Pancreas (tissue), 10 donors: ENCODE data around the gene CFAP44. TPM values are rescaled to one million over a fixed set of nuclear protein-coding genes. Genes with fewer than 3 reads are reported as not detected.

Experiments used
- ATAC-seq, 4 donors: fragments of 200-7000 bp; cut with Tn5 transposase; one replicate each; pipeline versions ENCODE4 v1.8.0 to v1.9.1; 2020; ENCODE audit warnings: mild to moderate bottlenecking in 4 of 4, moderate library complexity in 4 of 4
- DNase-seq, 6 donors: peaks; one replicate each; pipeline ENCODE4 v3.0.0-alpha.2; 2020
- FAIRE-seq: peaks from 2 replicates; lab custom pipeline; 2012; peaks lifted over from hg19 to GRCh38; lab: Jason Lieb, UNC
- H3K27ac ChIP-seq, 4 donors: fragments of 200-600 bp; sonication (generic); 1 replicate in 3 of 4; 2 replicates in 1 of 4; pipeline versions ENCODE4 v1.5.0 to v1.8.0; 2020
- H3K27me3 ChIP-seq, 4 donors: fragments of 200-600 bp; one replicate each; pipeline ENCODE4 v1.8.0; 2021
- H3K36me3 ChIP-seq, 3 donors: fragments of 200-600 bp; sonication (generic) in 1 of 3; one replicate each; pipeline versions ENCODE4 v1.5.0 to v1.8.0; 2020 to 2021
- H3K4me1 ChIP-seq, 3 donors: fragments of 200-600 bp; one replicate each; pipeline ENCODE4 v1.8.0; 2021
- H3K4me3 ChIP-seq, 4 donors: fragments of 200-600 bp; sonication (generic) in 2 of 4; one replicate each; pipeline versions ENCODE4 v1.5.0 to v1.8.0; 2020 to 2021
- H3K9me3 ChIP-seq, 4 donors: fragments of 200-600 bp; one replicate each; pipeline ENCODE4 v1.8.0; 2021
- WGBS, 2 donors: extraction: QIAGEN DNeasy Blood & Tissue Kit; methylation state at CpG; one replicate each; pipeline ENCODE4 v1.1.7; 2013; 5-methylcytosine and 5-hydroxymethylcytosine counted together
- intact Hi-C, 3 donors: fragments of 100-400 bp; cut with DNase I; formaldehyde crosslinking; loops; one replicate each; pipeline versions ENCODE4 v1.11.1 to v1.14.2; 2022
- microRNA-seq, 2 donors: library from miRNA; unstranded; fragments of <30 nt; microRNA quantifications; one replicate each; pipeline versions ENCODE4 to v1.1.0, GENCODE V29; 2019 to 2020
- polyA plus RNA-seq, 2 donors: library from polyadenylated mRNA; stranded (reverse); fragments of 200-250 nt; gene quantifications; one replicate each; pipeline ENCODE4 v1.2.3, GENCODE V29; 2013
- total RNA-seq, 6 donors: library from RNA; stranded (reverse); fragmentation: NEBNext Ultra II Directional in 4 of 6; extraction: Animal tissue kit (Norgen Biotek cat#: 25700) in 4 of 6; gene quantifications; one replicate each; pipeline versions ENCODE4 v1.2.1 to v1.2.4, GENCODE V29; 2021 to 2023
- TF ChIP-seq, protein P1 (sequence below), 4 donors: fragments of 200-600 bp; sonication (generic) in 3 of 4; IDR thresholded peaks; one replicate each; pipeline versions ENCODE4 v1.5.0 to v1.8.0; 2021; ENCODE audit warnings: antibody characterized with exemption in 4 of 4
- donor health status: healthy with polysubstance abuse.
- donor health status: DM: no; HTN: no; CAD: no; lungs with moderate emphysema.
- donor health status: DM: no; HTN: no; CAD: no.
- donor health status: control.
- donor health status: control.
- donor health status: Bipolar disorder and iron deficiency.
- donor health status: DM: yes; HTN: yes; CAD: no.
- donor health status: DM: no; HTN: no; CAD: no.
- donor health status: DM: no; HTN: no; CAD: no.
- donor health status: DM: yes; HTN: yes; CAD: no.

CFAP44 gene
- total and polyA plus RNA-seq, 8 donors: 3.0 to 15.4 (median 6.1) TPM

GRCh38 chr3:113423699-113424098, 17.6 kb downstream of the CFAP44 start:
- ATAC-seq (no peak), DNase-seq (no peak), FAIRE-seq (no peak)
- H3K27ac ChIP-seq: no peak overlapping the region
- H3K36me3 ChIP-seq: peaks cover 0 to 8% (median 0%) of the 10 kb centered on the region in 3 donors
- H3K27me3 ChIP-seq: no peaks in the 10 kb centered on the region
- H3K4me1 ChIP-seq: no peaks in the 10 kb centered on the region
- no peak overlapping the region for H3K4me3 ChIP-seq
- intact Hi-C loops: no loop called here
- no peaks in the 10 kb centered on the region for H3K9me3 ChIP-seq
- 82 to 88% methylated on average over 4 of the region's 4 CpGs for WGBS, 2 donors
- TF ChIP-seq, protein P1, sequence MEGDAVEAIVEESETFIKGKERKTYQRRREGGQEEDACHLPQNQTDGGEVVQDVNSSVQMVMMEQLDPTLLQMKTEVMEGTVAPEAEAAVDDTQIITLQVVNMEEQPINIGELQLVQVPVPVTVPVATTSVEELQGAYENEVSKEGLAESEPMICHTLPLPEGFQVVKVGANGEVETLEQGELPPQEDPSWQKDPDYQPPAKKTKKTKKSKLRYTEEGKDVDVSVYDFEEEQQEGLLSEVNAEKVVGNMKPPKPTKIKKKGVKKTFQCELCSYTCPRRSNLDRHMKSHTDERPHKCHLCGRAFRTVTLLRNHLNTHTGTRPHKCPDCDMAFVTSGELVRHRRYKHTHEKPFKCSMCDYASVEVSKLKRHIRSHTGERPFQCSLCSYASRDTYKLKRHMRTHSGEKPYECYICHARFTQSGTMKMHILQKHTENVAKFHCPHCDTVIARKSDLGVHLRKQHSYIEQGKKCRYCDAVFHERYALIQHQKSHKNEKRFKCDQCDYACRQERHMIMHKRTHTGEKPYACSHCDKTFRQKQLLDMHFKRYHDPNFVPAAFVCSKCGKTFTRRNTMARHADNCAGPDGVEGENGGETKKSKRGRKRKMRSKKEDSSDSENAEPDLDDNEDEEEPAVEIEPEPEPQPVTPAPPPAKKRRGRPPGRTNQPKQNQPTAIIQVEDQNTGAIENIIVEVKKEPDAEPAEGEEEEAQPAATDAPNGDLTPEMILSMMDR (IDR thresholded peaks at IDR 0.05): no peak

DNA sequence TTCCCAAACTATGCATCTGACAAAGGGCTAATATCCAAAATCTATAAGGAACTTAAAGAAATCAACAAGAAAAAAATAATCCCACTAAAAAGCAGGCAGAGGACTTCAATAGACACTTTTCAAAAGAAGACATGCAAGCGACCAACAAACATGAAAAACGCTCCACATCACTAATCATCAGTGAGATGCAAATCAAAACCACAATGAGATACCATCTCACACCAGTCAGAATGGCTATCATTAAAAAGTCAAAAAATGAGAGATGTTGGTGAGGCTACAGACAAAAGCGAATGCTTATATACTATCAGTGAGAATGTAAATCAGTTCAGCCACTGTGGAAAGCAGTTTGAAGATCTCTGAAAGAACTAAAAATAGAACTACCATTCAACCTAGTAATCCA, 20.2 kb downstream of the CFAP44 start:
- no peaks in the 10 kb centered on the region for H3K9me3 ChIP-seq
- 95 to 96% methylated on average over 3 of the region's 3 CpGs for WGBS, 2 donors
- TF ChIP-seq, protein P1 (IDR thresholded peaks at IDR 0.05): no peak
- FAIRE-seq (no peak), DNase-seq (no peak), ATAC-seq (no peak)
- H3K27me3 ChIP-seq: no peaks in the 10 kb centered on the region
- intact Hi-C loops: no loop called here
- peaks cover 0 to 2% (median 0%) of the 10 kb centered on the region in 3 donors for H3K36me3 ChIP-seq
- H3K4me1 ChIP-seq: no peaks in the 10 kb centered on the region
- H3K27ac ChIP-seq: no peak overlapping the region
- H3K4me3 ChIP-seq: no peak overlapping the region

GRCh38 chr3:113409676-113410075, 31.6 kb downstream of the CFAP44 start:
- ATAC-seq (no peak), FAIRE-seq (no peak)
- intact Hi-C loops: no loop called here

GRCh38 chr3:113405180-113405579, 36.1 kb downstream of the CFAP44 start:
- Histone ChIP-seq H3K27me3 (no peaks in the 10 kb centered on the region), H3K36me3 (peaks cover 0 to 7% (median 0%) of the 10 kb centered on the region in 3 donors), H3K27ac (no peak overlapping the region), H3K4me3 (no peak overlapping the region), H3K9me3 (no peaks in the 10 kb centered on the region), H3K4me1 (no peaks in the 10 kb centered on the region)
- TF ChIP-seq, protein P1 (IDR thresholded peaks at IDR 0.05): no peak
- intact Hi-C loops: no loop called here
- WGBS, 2 donors: 70 to 79% methylated on average over 1 of the region's 1 CpG
- ATAC-seq (no peak), DNase-seq (no peak), FAIRE-seq (no peak)

More at GRCh38 chr3:113409676-113410075, 31.6 kb downstream of the CFAP44 start:
- Histone ChIP-seq H3K4me3 (no peak overlapping the region), H3K4me1 (no peaks in the 10 kb centered on the region), H3K36me3 (no peaks in the 10 kb centered on the region), H3K27ac (no peak overlapping the region), H3K9me3 (no peaks in the 10 kb centered on the region), H3K27me3 (no peaks in the 10 kb centered on the region)
- TF ChIP-seq, protein P1 (IDR thresholded peaks at IDR 0.05): no peak
- 89 to 93% methylated on average over 5 of the region's 5 CpGs for WGBS, 2 donors
- no peak for DNase-seq

DNA sequence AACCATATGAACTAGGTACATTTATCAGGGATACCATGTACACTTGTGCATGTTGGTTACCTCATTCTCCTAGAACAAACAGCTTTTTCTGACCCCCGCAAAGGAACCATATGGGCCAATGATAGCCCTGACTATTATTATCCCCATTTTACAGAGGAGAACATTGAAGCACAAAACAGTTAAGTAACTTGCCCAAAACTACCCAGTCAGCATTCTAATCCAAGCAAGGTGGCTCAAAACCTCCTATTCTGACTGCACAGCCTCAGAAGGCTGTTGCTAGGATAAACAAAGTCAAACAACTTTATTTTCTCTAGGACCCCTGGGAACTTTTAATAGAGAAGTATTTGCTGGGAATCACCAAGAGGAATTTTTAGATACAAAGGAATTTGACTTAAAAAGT, 36.7 kb downstream of the CFAP44 start:
- no peaks in the 10 kb centered on the region for H3K27me3 ChIP-seq
- DNase-seq: no peak
- WGBS, 2 donors: 94 to 99% methylated on average over 1 of the region's 1 CpG
- TF ChIP-seq, protein P1 (IDR thresholded peaks at IDR 0.05): no peak
- H3K4me1 ChIP-seq: no peaks in the 10 kb centered on the region
- ATAC-seq: no peak
- no peak overlapping the region for H3K4me3 ChIP-seq
- peaks cover 0 to 7% (median 0%) of the 10 kb centered on the region in 3 donors for H3K36me3 ChIP-seq
- intact Hi-C loops: no loop called here
- no peak overlapping the region for H3K27ac ChIP-seq
- no peaks in the 10 kb centered on the region for H3K9me3 ChIP-seq
- no peak for FAIRE-seq

Small RNA genes lying within 50 kb of the gene (microRNA-seq; reads per million reads assigned to microRNA genes)
- gene MIR8076: 0 reads per million in 2 donors

Other genes starting within 250 kb of the CFAP44 start
- gene BOC, start 229.9 kb downstream of the CFAP44 start, total RNA-seq: 10 to 100 TPM in 4 of 6 donors, 1 to 10 TPM in 2; 4.9 to 19.5 (median 10.5) TPM
- gene BOC, start 229.9 kb downstream of the CFAP44 start, polyA plus RNA-seq: 1 to 10 TPM; 9.5 TPM
- gene SPICE1, start 73.7 kb upstream of the CFAP44 start, total RNA-seq: 10 to 100 TPM in 4 of 6 donors, 1 to 10 TPM in 2; 5.7 to 13.7 (median 10.1) TPM
- gene SPICE1, start 73.7 kb upstream of the CFAP44 start, polyA plus RNA-seq: 1 to 10 TPM; 3.0 to 3.6 TPM
- 1 to 10 TPM in 3 of 6 donors, under 1 TPM in 3; 0.28 to 2.6 (median 1.0) TPM for gene SIDT1, start 91.1 kb upstream of the CFAP44 start, total RNA-seq
- gene SIDT1, start 91.1 kb upstream of the CFAP44 start, polyA plus RNA-seq: 1 to 10 TPM in 1 of 2 donors, under 1 TPM in 1; 0.42 to 2.0 TPM